ENCODE results near the gene DKC1.

Gene DKC1

GRCh38 chrX:154762537-154763296 is at the start of gene DKC1:
DKC1 (plus strand) TSS chrX:154762864; CDS start chrX:154762966, 102 bp downstream.
- TF ChIP-seq EZH2phosphoT487 (IDR thresholded peaks at IDR 0.05; ENCODE audit: borderline replicate concordance, low read length): no peak
- TF ChIP-seq, protein P1, sequence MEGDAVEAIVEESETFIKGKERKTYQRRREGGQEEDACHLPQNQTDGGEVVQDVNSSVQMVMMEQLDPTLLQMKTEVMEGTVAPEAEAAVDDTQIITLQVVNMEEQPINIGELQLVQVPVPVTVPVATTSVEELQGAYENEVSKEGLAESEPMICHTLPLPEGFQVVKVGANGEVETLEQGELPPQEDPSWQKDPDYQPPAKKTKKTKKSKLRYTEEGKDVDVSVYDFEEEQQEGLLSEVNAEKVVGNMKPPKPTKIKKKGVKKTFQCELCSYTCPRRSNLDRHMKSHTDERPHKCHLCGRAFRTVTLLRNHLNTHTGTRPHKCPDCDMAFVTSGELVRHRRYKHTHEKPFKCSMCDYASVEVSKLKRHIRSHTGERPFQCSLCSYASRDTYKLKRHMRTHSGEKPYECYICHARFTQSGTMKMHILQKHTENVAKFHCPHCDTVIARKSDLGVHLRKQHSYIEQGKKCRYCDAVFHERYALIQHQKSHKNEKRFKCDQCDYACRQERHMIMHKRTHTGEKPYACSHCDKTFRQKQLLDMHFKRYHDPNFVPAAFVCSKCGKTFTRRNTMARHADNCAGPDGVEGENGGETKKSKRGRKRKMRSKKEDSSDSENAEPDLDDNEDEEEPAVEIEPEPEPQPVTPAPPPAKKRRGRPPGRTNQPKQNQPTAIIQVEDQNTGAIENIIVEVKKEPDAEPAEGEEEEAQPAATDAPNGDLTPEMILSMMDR (IDR thresholded peaks at IDR 0.05; ENCODE audit: low read depth, low read length, poor library complexity, severe bottlenecking): no peak
- H3K9me3 ChIP-seq (ENCODE audit: control insufficient read depth, insufficient read depth, low read length): no peaks in the 10 kb centered on the region
- peak within 1 kb of the TSS; percentile 85 for H3K27ac ChIP-seq (ENCODE audit: low read depth, low read length)
- peaks cover 2% of the 10 kb centered on the region; the same call in 1 of the 2 replicates for H4K20me1 ChIP-seq (ENCODE audit: control insufficient read depth, insufficient read depth, low read depth, low read length)
- H3K36me3 ChIP-seq (ENCODE audit: control insufficient read depth, low read length): peaks cover 42% of the 10 kb centered on the region
- H3K79me2 ChIP-seq (ENCODE audit: control insufficient read depth, low read length): peaks cover 49% of the 10 kb centered on the region
- peak within 1 kb of the TSS; percentile 96 for H3K4me3 ChIP-seq (ENCODE audit: low read length)
- no peaks in the 10 kb centered on the region for H3K9me2 ChIP-seq (replicated peaks; ENCODE audit: control insufficient read depth, low read length)
- H3K4me2 ChIP-seq (ENCODE audit: low read length): peak within 1 kb of the TSS; percentile 81
- H3F3A ChIP-seq (ENCODE audit: control insufficient read depth, insufficient read depth): no peaks in the 10 kb centered on the region
- peaks cover 21% of the 10 kb centered on the region for H3K4me1 ChIP-seq (ENCODE audit: control insufficient read depth, low read length)
- no peaks in the 10 kb centered on the region for H3K27me3 ChIP-seq (ENCODE audit: control insufficient read depth, low read length)

DNA sequence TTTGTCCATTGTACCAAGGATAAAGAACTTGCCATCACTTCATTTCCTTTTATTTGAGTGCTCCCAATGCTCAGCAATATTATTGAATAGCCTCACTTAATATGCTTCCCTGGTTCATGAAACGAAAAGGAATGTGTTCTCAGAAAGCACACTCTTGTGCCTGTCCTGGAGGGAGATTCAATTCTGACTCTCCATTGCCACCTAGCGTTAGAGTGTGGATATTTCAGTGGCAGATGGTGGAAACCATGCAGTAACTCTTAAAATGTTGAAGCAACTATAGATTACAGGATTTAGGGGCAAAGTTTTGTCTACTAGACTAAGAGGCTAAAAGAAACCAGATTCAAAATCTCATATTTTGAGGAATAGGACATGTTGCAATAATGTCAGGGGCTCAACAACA is 47.7 kb upstream of the DKC1 start:
- Histone ChIP-seq H3K4me3 (ENCODE audit: low read length) (no peak overlapping the region), H4K20me1 (ENCODE audit: control insufficient read depth, insufficient read depth, low read depth, low read length) (no peaks in the 10 kb centered on the region), H3F3A (ENCODE audit: control insufficient read depth, insufficient read depth) (no peaks in the 10 kb centered on the region), H3K79me2 (ENCODE audit: control insufficient read depth, low read length) (no peaks in the 10 kb centered on the region), H3K27ac (ENCODE audit: low read depth, low read length) (no peak overlapping the region), H3K27me3 (ENCODE audit: control insufficient read depth, low read length) (no peaks in the 10 kb centered on the region), H3K9me2 (replicated peaks; ENCODE audit: control insufficient read depth, low read length) (no peaks in the 10 kb centered on the region), H3K4me2 (ENCODE audit: low read length) (no peak overlapping the region), H3K4me1 (ENCODE audit: control insufficient read depth, low read length) (peaks cover 29% of the 10 kb centered on the region), H3K9me3 (ENCODE audit: control insufficient read depth, insufficient read depth, low read length) (no peaks in the 10 kb centered on the region), H3K36me3 (ENCODE audit: control insufficient read depth, low read length) (no peaks in the 10 kb centered on the region)
- TF ChIP-seq EZH2phosphoT487 (IDR thresholded peaks at IDR 0.05; ENCODE audit: borderline replicate concordance, low read length): no peak
- TF ChIP-seq, protein P1 (IDR thresholded peaks at IDR 0.05; ENCODE audit: low read depth, low read length, poor library complexity, severe bottlenecking): peak; percentile 67

DNA sequence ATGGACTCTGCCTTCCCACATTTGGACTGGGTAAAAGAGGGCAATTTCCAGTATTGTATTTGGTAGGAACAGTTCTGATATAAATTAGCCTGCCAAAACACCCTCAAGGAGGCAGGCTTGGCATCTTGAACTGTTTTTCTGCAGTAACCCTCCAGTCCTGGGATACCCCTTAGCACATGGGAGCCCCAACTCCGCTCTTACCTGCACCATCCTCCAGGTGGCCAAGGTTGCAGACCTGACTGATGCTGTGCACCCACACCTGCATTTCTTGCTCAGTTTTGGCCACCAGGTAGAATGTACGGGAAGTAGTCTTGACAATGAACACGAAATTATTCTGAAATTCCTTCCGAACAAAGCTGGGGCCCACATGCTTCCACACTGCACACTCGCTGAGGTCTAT is 46.8 kb upstream of the DKC1 start:
- Histone ChIP-seq H3K27ac (ENCODE audit: low read depth, low read length) (no peak overlapping the region), H4K20me1 (ENCODE audit: control insufficient read depth, insufficient read depth, low read depth, low read length) (no peaks in the 10 kb centered on the region), H3K79me2 (ENCODE audit: control insufficient read depth, low read length) (no peaks in the 10 kb centered on the region), H3K9me3 (ENCODE audit: control insufficient read depth, insufficient read depth, low read length) (no peaks in the 10 kb centered on the region), H3K4me3 (ENCODE audit: low read length) (no peak overlapping the region), H3F3A (ENCODE audit: control insufficient read depth, insufficient read depth) (no peaks in the 10 kb centered on the region), H3K4me2 (ENCODE audit: low read length) (no peak overlapping the region), H3K9me2 (replicated peaks; ENCODE audit: control insufficient read depth, low read length) (no peaks in the 10 kb centered on the region), H3K27me3 (ENCODE audit: control insufficient read depth, low read length) (no peaks in the 10 kb centered on the region), H3K4me1 (ENCODE audit: control insufficient read depth, low read length) (peaks cover 29% of the 10 kb centered on the region), H3K36me3 (ENCODE audit: control insufficient read depth, low read length) (no peaks in the 10 kb centered on the region)
- TF ChIP-seq, protein P1 (IDR thresholded peaks at IDR 0.05; ENCODE audit: low read depth, low read length, poor library complexity, severe bottlenecking): no peak
- TF ChIP-seq EZH2phosphoT487 (IDR thresholded peaks at IDR 0.05; ENCODE audit: borderline replicate concordance, low read length): no peak
